BLaER1 treated with 17β-estradiol and CSF1 and Interleukin-3, amounts not matched to agents 10 nM and 100 nM (cell line): Measurements from ENCODE around the gene EIF4G1.

Source experiments
- H3K27ac ChIP-seq, 11 experiments: shearing (Covaris generic); formaldehyde crosslinking; 2 replicates each; pipeline ENCODE4 v1.8.1; 2022
- H3K27me3 ChIP-seq, 11 experiments: shearing (Covaris generic); formaldehyde crosslinking; 2 replicates each; pipeline ENCODE4 v1.8.1; 2022
- H3K36me3 ChIP-seq, 11 experiments: shearing (Covaris generic); formaldehyde crosslinking; 2 replicates each; pipeline ENCODE4 v1.8.1; 2022
- H3K4me1 ChIP-seq, 10 experiments: shearing (Covaris generic); formaldehyde crosslinking; 2 replicates each; pipeline ENCODE4 v1.8.1; 2022
- H3K4me2 ChIP-seq, 11 experiments: shearing (Covaris generic); formaldehyde crosslinking; 2 replicates each; pipeline ENCODE4 v1.8.1; 2022
- H3K4me3 ChIP-seq, 10 experiments: shearing (Covaris generic); formaldehyde crosslinking; 2 replicates each; pipeline ENCODE4 v1.8.1; 2022
- H3K9ac ChIP-seq, 11 experiments: shearing (Covaris generic); formaldehyde crosslinking; 2 replicates each; pipeline ENCODE4 v1.8.1; 2022
- H3K9me3 ChIP-seq, 11 experiments: shearing (Covaris generic); formaldehyde crosslinking; replicated peaks in 1 of 11; 2 replicates each; pipeline ENCODE4 v1.8.1; 2022
- H4K20me1 ChIP-seq, 11 experiments: shearing (Covaris generic); formaldehyde crosslinking; 2 replicates each; pipeline ENCODE4 v1.8.1; 2022
- Cebpa-rat ChIP-seq, 11 experiments: shearing (Covaris generic); IDR thresholded peaks; 2 replicates each; pipeline ENCODE4 v1.8.1; 2022

The EIF4G1 gene

DNA sequence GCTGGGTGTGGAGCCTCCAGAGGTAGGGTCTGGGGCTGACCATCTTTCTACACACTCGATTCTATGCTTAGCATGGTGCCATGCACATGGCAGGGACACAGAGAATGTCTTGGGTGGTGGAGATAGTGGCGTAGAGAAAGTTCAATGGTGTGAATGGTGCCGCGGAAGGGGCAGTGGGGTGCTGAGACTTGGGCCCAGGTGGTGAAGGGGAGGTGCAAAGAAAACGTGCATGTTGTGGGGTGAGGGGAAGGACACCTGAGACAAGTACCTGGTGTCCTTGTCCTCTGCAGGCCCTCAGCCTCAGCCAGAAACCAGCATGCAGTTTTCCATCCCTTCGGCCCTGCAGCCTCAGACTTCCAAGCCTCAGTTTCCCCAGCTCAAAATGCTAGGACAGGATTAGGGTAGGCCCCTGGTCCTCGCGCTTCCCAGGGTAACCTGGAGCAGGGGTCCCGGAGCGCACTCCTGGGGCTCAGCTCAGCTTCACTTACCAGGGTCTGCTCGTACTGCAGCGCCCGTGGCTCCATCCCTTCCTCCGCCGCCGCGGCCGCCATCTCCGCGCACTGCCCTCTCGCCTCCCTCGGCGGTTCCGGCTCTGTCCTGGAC, 46.6 kb downstream of the EIF4G1 start:
- Histone ChIP-seq H3K9me3 (no peaks in the 10 kb centered on the region), H3K27me3 (no peaks in the 10 kb centered on the region), H3K4me3 (peak overlapping the region; percentile 72 to 91 (median 84)), H4K20me1 (peaks cover 0 to 26% (median 12%) of the 10 kb centered on the region in 11 experiments; a peak in 13 of 22 replicates), H3K36me3 (peaks cover 14 to 45% (median 32%) of the 10 kb centered on the region in 11 experiments), H3K4me1 (peaks cover 31 to 36% (median 34%) of the 10 kb centered on the region in 10 experiments), H3K27ac (peak overlapping the region; percentile 84 to 93 (median 90); a peak in 21 of 22 replicates), H3K4me2 (peak overlapping the region; percentile 89 to 100 (median 98)), H3K9ac (peak overlapping the region; percentile 80 to 93 (median 90))
- TF ChIP-seq Cebpa-rat (IDR thresholded peaks at IDR 0.05): no peak

DNA sequence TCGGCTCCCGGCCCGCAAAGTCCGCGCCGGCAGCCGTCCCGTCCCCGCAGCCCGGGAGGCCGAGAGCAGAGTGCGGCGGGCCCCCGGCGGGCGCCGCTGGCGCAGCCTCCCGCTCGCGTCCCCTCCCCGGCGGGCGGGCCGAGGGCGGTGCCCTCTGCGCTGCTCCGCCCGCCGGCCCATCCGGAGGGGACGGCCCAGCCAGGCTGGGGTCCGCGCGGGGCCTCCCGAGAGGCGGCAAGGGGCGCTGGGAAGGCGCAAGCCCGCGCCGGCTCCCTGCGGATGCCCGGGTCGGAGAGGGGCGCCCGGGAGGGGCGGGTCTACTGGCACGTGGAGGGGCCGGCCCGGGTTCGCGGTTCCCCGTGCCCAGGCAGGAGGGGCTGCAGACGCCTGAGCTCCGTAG, 47.1 kb downstream of the EIF4G1 start, which contains the start of the genes CLCN2 and POLR2H:
Gene CLCN2, minus strand, starts transcription at position 74 of the 400 bp plus-strand sequence. CDS start 126 bp downstream, outside the sequence.
Gene POLR2H, plus strand, starts transcription at position 179 of the 400 bp plus-strand sequence. CDS start 1,783 bp downstream, outside the sequence.
- peak within 1 kb of the TSS; percentile 84 to 93 (median 90) for H3K27ac ChIP-seq
- H3K9ac ChIP-seq: peak within 1 kb of the TSS; percentile 80 to 93 (median 90)
- H3K4me3 ChIP-seq: peak within 1 kb of the TSS; percentile 72 to 91 (median 84)
- peak within 1 kb of the TSS; percentile 89 to 100 (median 98) for H3K4me2 ChIP-seq
- peaks cover 31 to 41% (median 37%) of the 10 kb centered on the region in 10 experiments for H3K4me1 ChIP-seq
- peaks cover 18 to 46% (median 37%) of the 10 kb centered on the region in 11 experiments for H3K36me3 ChIP-seq
- H3K9me3 ChIP-seq: no peaks in the 10 kb centered on the region
- no peaks in the 10 kb centered on the region for H3K27me3 ChIP-seq
- H4K20me1 ChIP-seq: peaks cover 0 to 31% (median 16%) of the 10 kb centered on the region in 11 experiments; a peak in 14 of 22 replicates
- no peak for TF ChIP-seq Cebpa-rat (IDR thresholded peaks at IDR 0.05)

DNA sequence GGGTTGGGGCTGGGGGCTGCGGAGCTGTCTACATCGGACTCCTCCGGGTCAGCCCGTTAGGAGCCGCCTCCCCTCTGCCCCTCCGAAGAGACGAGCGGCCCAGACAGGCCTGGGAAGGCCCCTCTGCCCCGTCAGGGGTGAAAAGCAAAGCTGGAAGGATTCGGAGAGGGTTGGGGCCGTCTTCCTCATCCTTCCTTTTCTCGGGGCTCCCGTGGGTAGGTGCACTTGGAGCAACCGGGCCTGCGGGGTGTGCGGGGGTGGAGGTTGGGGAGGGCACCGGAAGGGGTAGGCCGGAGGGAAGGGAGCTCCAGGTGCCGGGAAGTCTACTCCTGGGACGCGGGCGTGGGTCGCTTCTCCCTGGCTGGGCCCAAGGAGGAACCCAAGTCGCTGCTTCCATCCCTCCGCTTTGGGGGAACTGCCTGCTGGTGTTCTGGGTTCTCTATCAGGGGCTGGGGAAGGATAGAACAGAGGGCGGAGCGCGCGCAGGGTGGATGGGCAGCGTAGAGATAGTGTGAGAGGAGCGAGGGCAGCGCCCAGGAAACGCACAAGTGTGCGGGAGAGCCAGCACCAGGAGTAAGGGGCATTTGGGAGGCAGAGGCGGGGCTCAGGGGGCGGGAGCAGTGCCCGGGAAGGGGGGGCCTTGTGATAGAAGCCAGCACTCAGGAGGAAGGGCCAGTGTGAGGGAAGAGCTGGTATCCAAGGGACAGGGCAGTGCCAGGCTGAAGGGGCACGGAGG, 47.7 kb downstream of the EIF4G1 start:
- Histone ChIP-seq H3K36me3 (peaks cover 24 to 46% (median 38%) of the 10 kb centered on the region in 11 experiments), H4K20me1 (peaks cover 3 to 36% (median 21%) of the 10 kb centered on the region in 11 experiments; a peak in 15 of 22 replicates), H3K4me1 (peaks cover 31 to 44% (median 40%) of the 10 kb centered on the region in 10 experiments), H3K9ac (peak overlapping the region; percentile 80 to 93 (median 90)), H3K27me3 (no peaks in the 10 kb centered on the region), H3K4me2 (peak overlapping the region; percentile 89 to 100 (median 98)), H3K27ac (peak overlapping the region; percentile 84 to 93 (median 90)), H3K9me3 (no peaks in the 10 kb centered on the region), H3K4me3 (peak overlapping the region; percentile 72 to 91 (median 84))
- TF ChIP-seq Cebpa-rat (IDR thresholded peaks at IDR 0.05): no peak

DNA sequence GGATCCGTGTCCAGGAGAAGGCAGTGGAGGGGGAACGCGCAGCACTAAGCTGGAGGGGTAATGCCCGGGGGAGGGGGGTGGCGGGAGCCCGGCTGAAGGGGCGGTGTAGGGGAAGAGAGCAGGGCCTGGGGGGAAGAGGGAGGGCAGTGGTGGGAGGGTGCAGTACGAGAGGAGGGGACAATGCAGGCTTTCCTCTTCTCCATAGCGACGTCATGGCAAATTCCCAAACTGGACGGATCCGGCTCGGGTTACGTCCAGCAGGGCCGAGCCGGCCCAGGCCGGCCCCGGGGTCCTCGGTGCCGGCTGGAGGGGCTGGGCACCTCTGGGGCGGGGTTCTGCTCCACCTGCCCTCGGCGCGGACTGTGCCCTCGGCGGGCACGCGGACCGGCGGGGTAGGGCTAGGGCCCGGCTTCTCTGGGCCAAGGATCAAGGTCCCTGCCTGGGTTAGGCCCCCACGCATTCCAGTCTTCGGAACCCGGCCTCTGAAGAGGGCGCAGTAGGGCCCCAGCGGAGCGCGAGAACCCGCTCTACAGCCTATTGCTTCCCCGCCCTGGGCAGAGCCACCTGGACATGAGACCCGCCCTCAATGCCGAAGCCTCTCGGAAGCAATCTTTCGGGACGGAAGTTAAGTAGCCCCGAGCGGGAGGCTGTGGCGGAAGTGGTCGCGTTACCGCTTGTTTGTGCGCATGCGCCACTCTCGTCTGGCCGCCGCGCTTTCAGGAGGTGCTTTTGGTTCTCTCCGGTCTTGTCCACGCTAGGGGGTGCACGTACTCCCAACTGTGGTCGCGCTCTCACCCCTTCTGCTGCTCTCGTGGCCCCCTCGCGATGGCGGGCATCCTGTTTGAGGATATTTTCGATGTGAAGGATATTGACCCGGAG, 48.5 kb downstream of the EIF4G1 start:
- H3K4me3 ChIP-seq: peak overlapping the region; percentile 72 to 91 (median 84)
- H3K9ac ChIP-seq: peak overlapping the region; percentile 80 to 93 (median 90)
- H4K20me1 ChIP-seq: peaks cover 3 to 39% (median 26%) of the 10 kb centered on the region in 11 experiments; a peak in 18 of 22 replicates
- H3K27me3 ChIP-seq: no peaks in the 10 kb centered on the region
- H3K36me3 ChIP-seq: peaks cover 31 to 46% (median 37%) of the 10 kb centered on the region in 11 experiments
- peak overlapping the region; percentile 89 to 100 (median 98) for H3K4me2 ChIP-seq
- H3K9me3 ChIP-seq: no peaks in the 10 kb centered on the region
- peaks cover 31 to 44% (median 40%) of the 10 kb centered on the region in 10 experiments for H3K4me1 ChIP-seq
- peak overlapping the region; percentile 84 to 93 (median 90) for H3K27ac ChIP-seq
- no peak for TF ChIP-seq Cebpa-rat (IDR thresholded peaks at IDR 0.05)

DNA sequence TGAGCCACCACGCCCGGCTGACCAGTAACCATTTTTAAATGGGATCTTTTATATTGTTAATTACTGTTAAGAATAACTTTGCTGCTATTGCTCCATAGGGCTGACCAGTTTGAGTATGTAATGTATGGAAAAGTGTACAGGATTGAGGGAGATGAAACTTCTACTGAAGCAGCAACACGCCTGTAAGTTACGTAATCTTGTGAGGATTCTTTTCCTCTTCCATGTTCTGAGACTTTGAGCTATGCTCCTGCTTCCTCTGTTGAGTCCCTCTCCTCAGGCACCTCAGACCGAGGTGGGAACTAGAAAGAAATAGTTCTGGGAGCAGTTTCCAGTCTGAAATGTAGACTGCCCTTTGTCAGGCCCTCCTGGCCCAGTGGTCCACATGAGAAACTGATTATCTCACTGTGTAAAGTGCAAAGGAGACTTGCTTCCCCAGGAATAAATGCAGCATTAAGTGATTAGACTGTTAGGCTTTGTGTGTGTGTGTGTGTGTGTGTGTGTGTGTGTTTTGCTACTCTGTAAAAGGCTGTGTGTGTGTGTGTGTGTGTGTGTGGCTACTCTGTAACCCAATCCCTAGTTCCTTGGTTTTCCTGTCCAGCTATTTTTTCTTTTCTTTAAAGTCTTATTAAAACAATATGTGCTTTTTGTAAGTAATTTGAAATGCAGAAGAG, 52.3 kb downstream of the EIF4G1 start:
- H3K36me3 ChIP-seq: peaks cover 52 to 69% (median 59%) of the 10 kb centered on the region in 11 experiments

DNA sequence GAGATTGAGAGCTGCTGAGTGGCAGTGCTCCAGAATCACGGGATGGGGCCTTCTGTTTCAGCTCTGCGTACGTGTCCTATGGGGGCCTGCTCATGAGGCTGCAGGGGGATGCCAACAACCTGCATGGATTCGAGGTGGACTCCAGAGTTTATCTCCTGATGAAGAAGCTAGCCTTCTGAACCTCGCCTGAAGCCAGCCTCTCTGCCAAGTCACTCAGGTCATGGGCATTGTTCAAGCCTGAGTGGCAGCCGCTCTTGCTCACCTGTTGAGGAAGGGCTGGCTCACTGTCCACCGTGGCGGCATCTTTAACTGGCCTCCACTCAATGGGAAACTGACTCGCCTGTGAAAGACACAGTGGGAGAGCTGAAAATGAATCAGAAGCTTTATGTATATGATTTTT, 53.7 kb downstream of the EIF4G1 start:
- Histone ChIP-seq H3K27ac (no peak overlapping the region), H3K9ac (no peak overlapping the region), H4K20me1 (peaks cover 14 to 68% (median 58%) of the 10 kb centered on the region in 11 experiments; a peak in 19 of 22 replicates), H3K4me2 (no peak overlapping the region), H3K4me1 (peaks cover 18 to 46% (median 30%) of the 10 kb centered on the region in 10 experiments), H3K9me3 (no peaks in the 10 kb centered on the region), H3K4me3 (no peak overlapping the region), H3K27me3 (no peaks in the 10 kb centered on the region), H3K36me3 (peaks cover 52 to 69% (median 59%) of the 10 kb centered on the region in 11 experiments)
- no peak for TF ChIP-seq Cebpa-rat (IDR thresholded peaks at IDR 0.05)

More for the DNA sequence above, 52.3 kb downstream of the EIF4G1 start:
- peak overlapping the region in 6 of 11 experiments; percentile 17 to 47 (median 22); a peak in 4 of 22 replicates for H3K9ac ChIP-seq
- no peaks in the 10 kb centered on the region for H3K9me3 ChIP-seq
- no peak overlapping the region for H3K4me3 ChIP-seq
- H4K20me1 ChIP-seq: peaks cover 14 to 66% (median 58%) of the 10 kb centered on the region in 11 experiments; a peak in 19 of 22 replicates
- no peak overlapping the region for H3K27ac ChIP-seq
- no peaks in the 10 kb centered on the region for H3K27me3 ChIP-seq
- peak in 3 of 11 experiments; percentile 7 to 57 (median 9); a peak in 2 of 22 replicates for TF ChIP-seq Cebpa-rat (IDR thresholded peaks at IDR 0.05)
- peak overlapping the region in 3 of 11 experiments; percentile 5 to 29 (median 22); a peak in 2 of 22 replicates for H3K4me2 ChIP-seq
- H3K4me1 ChIP-seq: peaks cover 18 to 38% (median 30%) of the 10 kb centered on the region in 10 experiments

DNA sequence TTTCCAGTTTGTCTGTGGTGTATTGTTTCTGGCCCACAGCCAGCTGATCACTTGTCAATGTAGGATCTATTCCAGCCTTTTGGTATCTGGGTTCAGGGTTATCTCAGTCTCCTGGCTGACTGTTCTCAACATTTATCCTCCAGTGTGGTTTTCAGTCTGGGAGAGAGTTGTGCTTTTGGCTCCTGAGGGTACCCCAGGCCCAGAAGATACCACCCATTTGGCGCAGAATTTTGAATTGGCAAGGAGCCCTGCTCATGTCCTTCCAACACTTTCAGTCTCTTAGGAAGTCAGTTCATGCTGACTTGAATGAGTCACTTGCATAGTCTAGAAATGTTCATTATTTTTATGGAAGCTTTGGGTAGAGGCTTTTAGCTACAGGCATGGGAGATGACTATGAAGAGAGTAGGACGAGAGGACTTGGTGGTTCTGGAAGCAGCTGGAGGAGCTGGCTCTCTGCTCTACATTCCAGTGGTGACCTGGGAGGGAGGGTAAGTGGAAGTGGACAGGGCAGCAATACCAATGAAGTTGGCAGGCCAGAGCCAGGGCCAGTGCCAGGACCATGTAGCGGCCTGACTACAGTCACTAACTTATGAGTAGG, 54.3 kb downstream of the EIF4G1 start:
- H3K27ac ChIP-seq: no peak overlapping the region
- no peak overlapping the region for H3K4me2 ChIP-seq

More for the DNA sequence above, 54.3 kb downstream of the EIF4G1 start:
- no peaks in the 10 kb centered on the region for H3K9me3 ChIP-seq
- no peak overlapping the region; a peak in 2 of 22 replicates for H3K9ac ChIP-seq
- no peak for TF ChIP-seq Cebpa-rat (IDR thresholded peaks at IDR 0.05)
- H3K4me3 ChIP-seq: no peak overlapping the region
- H3K27me3 ChIP-seq: no peaks in the 10 kb centered on the region
- H3K4me1 ChIP-seq: peaks cover 17 to 46% (median 28%) of the 10 kb centered on the region in 10 experiments
- peaks cover 14 to 68% (median 58%) of the 10 kb centered on the region in 11 experiments; a peak in 19 of 22 replicates for H4K20me1 ChIP-seq
- peaks cover 52 to 69% (median 59%) of the 10 kb centered on the region in 11 experiments for H3K36me3 ChIP-seq
